GDM1 (cell line): Measurements from ENCODE around the gene RHOXF2.

ENCODE experiments used
- DNase-seq: peaks from one replicate; lab custom pipeline; 2025; lab: John Stamatoyannopoulos, UW

RHOXF2 gene

DNA sequence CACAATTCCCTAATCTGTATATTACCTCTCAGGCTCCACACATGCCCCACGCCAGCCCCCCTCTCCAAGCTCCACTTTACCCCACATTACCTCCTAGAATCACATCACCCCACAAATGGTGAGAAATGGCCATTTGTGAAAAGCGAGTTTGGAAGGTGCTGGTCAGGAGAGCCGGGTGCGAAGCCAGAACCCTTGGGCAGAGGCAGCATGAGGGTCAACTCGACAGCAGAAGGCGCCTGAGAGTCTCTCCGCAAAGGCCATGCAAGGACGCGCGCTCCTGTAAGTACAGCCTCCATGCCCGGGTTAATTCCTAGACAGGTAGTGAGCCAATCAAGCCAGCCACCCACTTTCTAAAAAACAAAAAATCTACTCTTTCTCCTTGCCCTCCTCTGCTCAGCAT lies 42.4 kb downstream of the RHOXF2 start:
- no peak for DNase-seq

DNA sequence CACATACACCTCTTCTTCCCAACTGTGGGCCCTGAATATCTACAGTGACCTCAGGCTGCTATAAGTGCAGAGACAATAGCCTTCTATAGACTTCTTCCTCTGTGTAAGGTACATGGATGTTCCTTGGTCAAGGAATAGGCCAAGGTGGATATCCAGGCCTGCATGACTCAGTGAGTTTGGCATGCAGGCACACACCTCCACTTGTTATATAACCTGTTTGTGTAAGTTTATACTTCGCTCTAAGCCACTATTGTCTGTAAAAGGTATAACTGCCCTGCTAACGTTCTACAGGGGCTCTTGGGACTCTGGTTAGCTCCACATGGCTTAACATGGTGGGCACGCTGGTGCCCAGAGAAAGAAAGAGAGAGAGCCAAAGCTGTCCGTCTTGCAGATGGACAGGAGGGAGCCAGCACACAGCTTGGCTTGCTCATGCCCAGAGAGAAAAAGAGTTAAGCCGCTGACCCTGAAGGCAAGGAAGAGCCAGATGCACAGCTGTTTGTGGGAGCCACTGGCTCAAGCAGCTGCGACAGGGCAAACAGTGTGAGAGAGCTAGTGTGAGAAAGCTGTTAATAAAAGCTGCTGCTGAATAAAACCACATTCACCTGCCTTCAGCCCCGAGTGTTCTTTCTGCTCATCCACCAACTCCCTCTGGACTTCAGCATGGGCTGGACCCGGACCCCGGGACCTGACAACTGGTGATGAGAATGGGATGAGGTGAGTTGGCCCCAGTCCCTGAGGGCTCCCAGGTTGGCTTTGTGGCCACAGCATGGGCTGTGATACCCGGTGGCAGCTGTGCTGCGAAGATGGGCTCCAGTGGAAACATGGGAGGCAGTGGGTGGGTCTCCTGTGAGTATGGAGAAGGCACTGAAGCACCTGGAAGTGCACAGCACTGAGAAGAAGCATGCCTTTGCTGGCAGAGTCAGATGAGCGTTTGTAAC lies 47.7 kb downstream of the RHOXF2 start:
- no peak for DNase-seq

DNA sequence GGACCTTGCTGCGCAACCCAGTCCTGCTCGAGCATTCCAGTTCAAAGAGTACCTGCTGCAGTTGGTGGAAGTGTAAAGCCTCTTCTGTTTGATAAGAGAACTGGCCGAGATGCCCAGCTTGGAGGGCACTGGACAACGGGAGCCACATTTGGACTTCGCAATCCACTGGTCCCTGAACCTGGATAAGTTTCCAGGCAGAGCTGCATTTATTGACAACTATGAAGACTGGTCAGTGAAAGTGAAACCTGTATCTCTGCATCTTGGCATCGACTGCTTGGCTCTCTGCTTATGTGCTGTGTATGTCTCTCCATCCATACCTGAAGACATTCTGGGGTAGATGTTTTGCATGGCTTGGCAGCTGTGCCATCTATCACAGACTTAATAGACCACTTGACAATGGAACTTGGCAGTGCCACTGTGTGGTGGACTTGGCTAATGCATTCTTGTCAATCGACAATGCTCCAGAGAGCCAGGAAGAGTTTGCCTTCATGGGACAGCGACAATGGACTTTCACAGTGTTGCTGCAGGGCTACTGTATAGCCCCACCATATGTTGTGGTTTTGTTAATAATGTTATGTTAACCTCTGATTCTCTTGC lies 48.7 kb downstream of the RHOXF2 start:
- no peak for DNase-seq

DNA sequence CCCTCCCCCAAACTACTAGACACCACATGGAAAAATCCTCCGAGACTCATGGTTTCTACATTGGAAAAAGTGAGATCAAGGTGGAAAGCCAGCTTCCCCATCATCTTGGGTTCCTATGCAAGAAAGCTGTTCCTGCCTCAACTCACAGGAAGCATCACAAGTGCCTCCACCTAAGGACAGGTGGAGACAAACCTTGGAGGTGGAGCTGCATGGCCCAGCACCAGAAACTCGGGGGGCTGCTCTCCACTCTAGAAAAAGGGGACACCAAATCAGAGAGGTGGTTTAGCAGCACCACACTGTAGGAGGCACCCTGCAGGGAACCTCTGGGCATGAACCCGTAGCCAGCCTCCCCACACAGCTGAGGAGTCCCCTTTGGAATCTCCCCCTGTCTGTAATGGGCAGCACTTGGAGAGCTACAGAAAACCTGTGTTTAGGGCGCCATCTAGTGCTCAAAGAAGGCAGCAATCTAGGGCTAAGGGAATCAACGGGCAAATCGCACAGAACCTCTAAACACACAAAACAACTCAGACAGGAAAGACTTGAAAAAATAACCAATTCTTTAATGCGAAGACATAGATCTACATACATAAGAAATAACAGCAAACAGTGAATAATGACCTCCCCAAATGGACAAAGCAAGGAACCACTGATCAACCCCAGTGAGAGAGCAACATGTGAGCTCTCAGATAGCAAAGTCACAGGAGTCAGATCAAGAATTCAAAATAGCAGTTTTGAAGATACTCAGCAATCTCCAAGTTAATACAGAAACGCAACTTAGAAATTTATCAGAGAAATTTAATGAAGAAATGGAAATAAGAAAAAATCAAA lies 55.2 kb downstream of the RHOXF2 start:
- DNase-seq, result peak; percentile 33
